DLD1 (cell line): Measurements from ENCODE around the gene SLC1A2.

Source experiments
- in situ Hi-C: cut with HindIII; loops from 2 replicates; pipeline ENCODE4 v1.10.0; 2017; ENCODE audit warnings: low sequenced_read_pairs

Gene SLC1A2

DNA sequence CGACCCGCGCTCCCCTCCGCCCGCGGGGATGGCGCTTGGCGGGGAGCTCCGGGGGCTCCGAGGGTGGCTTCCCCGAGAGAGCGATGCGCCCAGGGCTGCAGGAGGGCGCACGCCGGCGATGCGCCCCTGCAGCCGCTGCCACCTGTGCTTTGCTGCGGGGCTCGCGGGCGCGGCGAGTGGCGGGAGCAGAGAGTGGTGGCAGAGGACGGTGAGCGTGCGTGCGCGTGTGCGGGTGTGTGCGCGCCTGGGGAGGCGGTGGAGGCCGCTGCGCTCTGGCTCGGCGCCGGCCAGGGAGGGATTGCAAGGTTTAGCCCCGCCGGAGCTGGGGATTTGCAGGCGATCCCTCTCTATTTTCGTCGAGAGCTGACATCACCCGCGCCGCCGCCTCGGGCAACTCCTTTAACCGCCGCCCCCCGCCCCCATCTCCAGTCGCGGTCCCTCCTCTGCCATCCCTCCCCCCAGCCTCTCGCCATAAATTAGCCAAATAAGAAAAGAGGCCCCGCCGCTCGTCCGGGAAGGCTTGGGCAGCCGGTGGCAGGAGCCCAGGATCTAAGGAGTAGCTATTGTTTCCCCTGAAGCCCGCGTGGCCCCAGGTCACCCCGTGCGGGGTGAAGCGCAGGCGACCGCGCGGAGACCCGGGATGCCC is at the start of gene SLC1A2:
Gene SLC1A2, minus strand, starts transcription at position 375 of the 646 bp plus-strand sequence. CDS start 592 bp downstream, outside the sequence.
- in situ Hi-C loops = no loop called here

DNA sequence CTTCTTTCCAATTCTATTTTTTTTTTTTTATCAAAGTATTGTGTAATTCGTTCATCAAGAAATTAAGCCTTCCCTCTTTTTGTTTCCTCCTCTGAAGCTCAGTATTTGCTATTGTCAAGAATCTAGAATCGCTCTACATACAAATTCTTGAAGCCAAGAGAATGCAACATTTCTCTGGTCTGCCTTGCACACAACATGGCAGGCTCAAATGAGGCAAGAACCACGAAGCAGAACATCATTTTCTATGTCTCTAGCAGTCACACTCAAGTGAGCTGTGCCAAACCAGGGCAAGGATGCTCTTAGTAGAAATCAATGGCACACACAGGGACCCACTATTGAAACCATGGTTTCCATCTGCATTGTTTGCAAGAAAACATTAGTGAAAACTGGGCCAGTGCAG is 46.7 kb upstream of the SLC1A2 start:
- in situ Hi-C loops = no loop called here

DNA sequence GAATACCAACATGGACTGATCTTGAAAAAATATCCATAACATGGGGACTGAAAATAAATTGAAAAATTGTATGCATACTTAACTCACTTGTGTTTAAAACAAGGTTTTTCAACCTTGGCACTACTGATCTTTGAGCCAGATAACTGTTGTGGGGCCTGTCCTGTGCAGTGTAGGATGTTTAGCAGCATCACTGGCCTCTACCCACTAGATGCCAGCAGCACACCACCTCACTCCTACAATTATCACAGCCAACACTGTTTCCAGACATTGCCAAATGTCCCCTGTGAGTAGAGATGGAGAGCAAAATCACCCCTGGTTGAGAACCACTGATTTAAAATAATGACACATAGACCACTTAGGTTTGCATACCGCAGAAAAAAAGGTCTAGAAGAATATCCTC is 45.0 kb upstream of the SLC1A2 start:
- in situ Hi-C loops = no loop called here

DNA sequence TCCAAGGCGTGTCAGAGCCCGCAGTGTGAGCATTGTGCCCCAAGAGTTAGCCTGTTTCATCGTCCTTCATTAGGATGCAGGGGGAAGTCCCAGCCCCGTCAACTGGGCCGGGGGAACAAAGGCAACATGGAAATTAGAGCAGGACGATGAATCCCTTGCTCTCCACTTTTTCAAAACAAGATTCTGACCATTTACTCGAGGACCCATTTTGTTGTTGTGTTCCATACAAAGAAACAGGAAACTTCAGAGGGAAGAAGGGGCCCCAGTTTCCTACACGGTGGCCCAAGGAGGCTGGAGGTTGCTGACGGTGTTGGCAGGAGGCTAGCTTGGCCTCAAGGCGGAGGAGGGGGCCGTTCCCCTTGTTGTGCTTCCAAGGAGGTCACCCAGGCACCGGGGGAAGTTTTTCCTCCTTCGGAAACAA is 44.0 kb upstream of the SLC1A2 start:
- in situ Hi-C loops = no loop called here

DNA sequence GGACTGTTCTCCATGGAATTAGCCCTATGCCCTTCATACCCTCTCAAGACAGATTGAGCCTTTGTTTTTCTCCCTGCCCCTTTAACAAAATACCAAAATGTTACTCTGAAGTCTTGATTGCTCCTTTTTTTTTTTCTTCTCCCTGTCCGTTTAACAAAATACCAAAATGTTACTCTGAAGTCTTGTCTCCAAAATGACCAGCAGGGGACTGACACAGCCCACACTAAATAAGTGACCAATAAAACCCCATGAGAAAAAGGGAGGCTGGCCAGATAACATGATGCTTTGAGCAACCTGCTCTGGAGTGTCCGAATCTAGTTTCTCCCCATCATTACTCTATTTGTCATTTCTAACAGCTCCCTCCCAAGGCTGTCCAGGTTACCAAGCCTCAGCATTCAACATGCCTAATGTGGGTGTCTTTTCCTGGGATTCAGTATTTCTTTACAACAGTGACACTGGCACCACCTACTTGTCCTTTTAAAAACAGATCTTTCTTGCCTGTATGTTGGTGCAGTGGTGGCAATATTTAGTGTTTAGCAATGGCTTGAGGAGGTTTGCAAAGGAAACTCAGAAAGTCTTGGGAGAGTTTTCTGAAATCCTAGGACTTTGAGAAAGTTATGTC is 42.7 kb upstream of the SLC1A2 start:
- in situ Hi-C loops = no loop called here

DNA sequence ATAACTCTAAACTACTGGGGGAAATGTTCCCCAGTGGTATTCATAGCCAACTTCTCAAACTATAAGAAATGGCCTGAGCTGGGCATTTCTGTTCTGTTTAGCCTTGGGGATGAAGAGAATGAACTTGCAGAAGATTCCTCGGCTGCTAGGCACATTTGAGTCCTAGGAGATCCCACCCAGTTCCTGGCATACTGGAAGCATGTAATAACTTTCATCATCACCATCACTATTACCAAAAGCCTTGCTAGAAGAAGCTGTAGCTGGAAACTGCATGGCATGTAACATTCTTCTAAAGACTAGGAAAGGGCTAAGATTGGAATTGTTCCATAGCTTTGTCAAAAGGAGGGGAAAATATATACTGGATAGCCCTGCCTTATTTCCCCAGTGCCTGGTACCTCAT is 40.1 kb upstream of the SLC1A2 start:
- in situ Hi-C loops = no loop called here

DNA sequence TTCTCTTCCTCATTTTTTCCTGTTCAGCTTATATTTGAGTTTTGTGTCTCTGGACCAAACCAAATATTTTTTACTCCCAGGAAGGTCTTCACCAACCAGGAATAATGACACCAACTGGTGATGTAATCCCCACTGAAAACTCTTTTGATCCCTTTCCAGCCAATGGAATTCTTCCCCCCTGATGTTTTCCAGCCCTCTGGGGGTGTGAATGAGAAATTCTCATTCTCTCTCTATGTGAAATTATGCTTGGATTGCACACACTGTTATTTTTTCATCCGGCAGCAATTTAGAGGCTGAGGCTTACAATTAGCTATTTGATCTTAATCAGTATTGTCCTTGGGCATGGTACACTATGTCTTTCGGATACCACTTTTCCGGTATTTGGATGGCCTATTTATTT is 39.5 kb upstream of the SLC1A2 start:
- in situ Hi-C loops = no loop called here

DNA sequence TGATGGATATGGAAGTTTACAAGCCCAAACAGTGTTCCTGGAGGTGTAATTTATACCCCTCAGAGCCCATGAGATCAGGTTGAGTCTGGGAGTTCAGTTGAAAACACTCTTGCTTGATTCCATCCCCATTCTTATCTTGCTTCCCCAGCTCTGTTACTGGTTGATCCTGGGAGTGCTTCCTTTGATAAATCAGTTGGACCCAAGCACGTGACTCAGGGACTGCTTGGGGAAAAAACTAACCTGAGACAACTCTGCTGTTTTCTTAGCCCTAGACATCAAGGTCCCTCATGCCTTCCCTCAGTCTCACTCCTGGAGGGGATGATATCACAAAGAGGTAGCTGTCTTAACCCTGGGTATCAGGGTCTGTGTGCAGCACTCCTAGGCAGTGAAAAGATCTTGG is 35.0 kb upstream of the SLC1A2 start:
- in situ Hi-C loops = no loop called here

DNA sequence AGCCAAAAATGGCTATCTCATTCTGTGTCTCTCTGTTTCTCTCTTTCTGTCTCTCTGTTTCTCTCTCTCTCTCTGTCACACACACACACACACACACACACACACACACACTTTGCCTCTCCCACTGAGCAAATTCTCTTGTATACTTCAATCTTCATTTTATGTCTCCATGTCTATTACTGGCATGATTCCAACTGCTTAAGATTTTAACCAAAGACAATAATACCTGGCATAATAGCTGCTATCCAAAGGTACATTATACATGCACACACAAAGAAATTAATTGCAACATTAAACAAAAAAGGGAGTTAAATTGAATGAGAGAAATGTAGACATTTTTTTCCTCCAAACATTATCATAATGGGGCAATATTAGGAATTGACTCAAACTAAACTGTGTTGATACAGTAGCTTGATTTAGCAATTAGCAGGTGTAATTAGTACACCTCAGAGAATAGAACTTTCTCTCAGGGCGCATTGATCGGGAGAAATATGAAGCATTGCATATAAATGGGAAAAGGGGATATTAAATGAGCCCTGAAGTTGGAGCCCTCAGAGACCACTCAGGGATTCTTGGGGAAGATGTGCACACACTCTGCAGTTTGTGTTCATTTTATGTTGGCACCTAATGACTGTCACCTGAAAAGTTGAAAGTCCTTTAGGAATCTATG is 17.4 kb upstream of the SLC1A2 start:
- in situ Hi-C loops = no loop called here

DNA sequence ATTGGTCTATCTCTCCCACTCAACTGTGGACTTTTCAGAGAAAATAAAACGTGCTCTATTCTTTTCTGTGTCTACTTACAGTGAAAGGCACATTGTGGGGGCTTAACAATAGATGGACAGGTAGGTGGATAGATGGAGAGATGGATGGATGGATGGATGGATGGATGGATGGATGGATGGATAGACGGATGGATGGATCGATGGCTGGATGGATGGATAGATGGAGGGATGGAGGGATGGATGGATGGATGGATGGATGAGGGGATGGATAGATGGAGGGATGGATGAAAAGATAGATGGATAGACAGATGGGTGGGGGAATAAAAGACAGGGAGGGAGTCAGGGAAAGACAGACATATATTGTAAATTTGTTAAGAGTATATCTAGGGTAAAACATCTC is 14.2 kb upstream of the SLC1A2 start:
- in situ Hi-C loops = no loop called here

DNA sequence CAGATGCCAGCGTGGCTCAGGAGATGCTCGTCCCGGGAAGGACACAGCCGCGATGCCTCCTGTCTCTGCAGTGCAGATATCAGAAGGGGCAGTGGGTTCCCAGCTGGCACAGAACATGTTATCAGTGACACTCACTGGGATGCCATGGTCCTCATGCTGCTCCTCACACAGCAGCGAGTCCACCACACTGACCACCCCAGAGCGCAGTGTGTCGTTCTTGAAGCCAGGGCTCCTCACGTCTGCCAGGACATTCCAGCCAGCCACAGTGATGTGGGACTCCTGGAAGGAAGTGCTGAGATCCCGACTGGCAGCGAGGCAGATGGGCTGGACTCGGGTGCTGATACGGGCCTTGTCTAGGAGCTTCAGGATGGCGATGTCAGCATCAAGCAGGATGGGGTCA is 13.1 kb upstream of the SLC1A2 start:
- in situ Hi-C loops = no loop called here

DNA sequence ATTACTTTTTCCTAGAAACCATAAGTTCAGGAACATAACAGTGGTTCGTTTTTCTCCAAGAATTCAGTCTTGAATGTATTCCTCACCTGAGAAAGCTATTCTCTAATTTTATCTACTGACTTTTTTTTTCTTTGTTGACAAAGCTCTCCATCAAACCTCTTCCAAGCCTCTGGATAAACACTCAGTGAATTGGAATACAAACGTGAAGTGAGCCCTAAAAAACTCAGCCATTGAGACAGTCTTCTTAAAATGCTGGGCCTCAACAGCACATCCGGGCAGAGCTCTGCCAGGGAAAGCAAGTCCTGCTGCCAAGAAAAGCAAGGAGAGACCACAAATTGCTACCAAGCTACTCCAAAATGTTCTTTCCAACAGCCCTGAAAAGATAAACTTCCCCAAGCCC is 7.7 kb upstream of the SLC1A2 start:
- in situ Hi-C loops = no loop called here

DNA sequence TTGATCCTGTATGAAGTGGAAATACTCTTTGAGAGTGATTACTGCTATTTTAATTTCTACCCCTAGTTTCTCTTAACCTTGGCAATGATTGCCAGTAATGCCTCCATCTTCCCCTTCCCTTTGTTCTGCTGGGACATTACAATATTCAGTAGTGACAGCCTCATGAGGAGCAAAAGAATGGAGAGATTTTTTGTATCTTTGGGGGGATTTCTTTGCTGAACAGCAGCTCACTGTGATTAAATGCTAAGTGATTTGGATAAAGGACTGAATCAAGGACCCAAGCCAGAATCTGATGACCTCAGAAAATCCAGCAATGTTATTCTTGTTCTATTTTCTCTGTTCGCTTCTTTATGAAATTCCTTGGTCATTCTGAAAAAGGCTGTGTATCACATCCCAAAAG is 7.0 kb upstream of the SLC1A2 start:
- in situ Hi-C loops = no loop called here

DNA sequence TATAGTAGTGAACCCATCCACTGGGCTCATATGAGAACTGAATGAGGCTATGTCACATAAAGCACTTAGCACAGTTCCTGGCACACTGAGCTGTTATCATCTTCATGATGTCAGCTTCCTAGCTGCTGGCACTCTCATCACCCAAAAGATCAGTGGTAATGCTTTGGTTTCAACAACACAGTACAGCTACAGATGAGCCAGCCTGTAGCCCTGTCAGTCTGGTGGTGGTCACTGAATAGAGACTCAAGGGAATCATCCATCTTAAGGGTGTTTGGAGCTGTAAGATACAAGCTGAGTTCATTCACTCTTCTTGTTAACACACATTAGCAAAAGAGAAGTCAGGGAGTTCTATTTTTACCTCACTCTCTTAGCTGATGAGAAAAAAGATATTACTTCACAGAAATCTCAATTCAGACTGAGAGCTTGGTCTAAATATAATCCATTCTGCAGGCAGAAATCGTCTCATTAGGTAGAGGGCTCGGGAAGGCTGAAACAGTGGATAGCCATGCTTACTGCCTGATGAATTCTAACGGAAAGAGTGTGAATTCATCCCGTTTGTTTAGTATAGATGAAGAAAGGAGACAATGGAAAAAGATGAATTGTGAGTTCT is 6.3 kb upstream of the SLC1A2 start:
- in situ Hi-C loops = no loop called here

DNA sequence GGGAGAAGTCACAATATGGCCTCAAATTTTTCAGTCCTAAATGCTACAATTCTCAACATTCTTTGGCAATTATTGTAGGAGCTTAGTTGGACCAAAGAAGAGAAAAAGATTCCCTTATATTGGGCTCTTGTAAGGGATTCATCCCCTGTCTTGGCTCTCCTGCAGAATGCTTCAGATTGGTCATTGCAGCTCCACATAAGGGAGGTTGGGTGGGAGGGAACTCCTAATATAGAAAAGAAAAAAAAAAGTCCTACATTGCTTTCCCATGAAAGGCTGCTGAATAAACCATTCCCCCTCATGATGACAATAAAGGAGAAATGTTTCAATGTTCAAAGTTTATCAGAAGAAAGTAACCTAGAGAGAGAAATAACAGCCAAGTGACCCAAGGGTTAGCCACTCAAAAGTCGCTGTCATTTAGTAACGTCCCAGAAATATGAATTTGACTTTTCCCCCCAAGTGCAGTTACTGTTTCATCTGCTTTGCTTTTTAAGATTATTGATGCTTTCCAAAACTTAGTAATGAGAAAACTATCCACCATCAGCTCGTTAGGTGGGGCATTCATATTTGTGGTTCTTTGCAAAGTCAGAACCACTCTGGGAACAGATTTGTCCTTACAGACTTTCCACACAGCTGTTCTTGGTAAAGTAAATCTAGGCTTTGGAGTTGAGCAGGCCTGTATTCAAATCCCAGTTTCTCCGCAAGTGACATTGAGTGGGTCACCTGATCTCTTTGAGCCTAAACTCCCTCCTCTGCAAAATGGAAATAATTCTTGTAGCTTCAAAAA is 5.0 kb upstream of the SLC1A2 start:
- in situ Hi-C loops = no loop called here

DNA sequence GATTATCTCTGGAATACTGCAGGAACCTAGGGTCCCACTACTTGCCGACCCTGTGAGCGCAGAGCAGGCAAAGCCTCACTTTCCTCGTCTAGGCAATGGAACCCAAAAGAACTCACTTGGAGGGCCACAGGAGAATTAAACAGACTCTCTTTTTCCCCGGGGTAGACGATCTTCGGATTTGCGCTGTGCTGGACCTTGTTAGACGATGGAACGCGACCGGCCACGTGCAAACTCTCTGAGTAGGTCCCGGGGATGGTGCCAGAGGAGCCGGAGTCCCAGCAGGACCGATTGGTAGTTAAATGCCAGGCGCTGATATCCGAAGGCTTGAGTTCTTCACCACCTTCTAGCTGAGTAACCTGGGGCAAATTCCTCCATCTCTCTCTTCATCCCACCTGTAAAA is 1.0 kb upstream of the SLC1A2 start:
- in situ Hi-C loops = no loop called here

DNA sequence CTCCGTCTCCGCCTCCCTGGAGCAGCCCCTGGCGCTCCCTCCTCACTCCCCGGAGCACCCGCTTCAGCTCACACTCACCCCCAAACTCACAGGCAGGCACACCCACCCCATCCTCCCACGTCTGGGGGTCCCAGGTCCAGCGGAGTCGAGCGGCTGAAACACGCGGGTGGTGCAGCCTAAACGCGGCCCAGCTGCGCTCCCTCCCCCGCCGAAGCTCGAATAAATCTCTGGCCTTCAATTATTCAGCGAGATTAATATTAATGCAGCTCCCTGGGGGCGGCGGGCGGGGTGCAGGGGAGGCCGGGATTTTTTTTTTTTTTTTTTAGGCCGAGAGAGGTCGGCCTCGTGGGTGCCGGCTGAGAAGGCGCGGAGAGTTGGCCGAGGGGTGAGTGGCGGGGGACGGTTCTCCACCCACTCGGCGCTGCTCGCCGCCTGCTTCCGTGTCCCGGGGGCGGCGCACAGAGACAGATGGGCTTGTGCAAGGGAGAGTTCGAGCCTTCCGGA is 524 bp upstream of the SLC1A2 start:
- in situ Hi-C loops = no loop called here

DNA sequence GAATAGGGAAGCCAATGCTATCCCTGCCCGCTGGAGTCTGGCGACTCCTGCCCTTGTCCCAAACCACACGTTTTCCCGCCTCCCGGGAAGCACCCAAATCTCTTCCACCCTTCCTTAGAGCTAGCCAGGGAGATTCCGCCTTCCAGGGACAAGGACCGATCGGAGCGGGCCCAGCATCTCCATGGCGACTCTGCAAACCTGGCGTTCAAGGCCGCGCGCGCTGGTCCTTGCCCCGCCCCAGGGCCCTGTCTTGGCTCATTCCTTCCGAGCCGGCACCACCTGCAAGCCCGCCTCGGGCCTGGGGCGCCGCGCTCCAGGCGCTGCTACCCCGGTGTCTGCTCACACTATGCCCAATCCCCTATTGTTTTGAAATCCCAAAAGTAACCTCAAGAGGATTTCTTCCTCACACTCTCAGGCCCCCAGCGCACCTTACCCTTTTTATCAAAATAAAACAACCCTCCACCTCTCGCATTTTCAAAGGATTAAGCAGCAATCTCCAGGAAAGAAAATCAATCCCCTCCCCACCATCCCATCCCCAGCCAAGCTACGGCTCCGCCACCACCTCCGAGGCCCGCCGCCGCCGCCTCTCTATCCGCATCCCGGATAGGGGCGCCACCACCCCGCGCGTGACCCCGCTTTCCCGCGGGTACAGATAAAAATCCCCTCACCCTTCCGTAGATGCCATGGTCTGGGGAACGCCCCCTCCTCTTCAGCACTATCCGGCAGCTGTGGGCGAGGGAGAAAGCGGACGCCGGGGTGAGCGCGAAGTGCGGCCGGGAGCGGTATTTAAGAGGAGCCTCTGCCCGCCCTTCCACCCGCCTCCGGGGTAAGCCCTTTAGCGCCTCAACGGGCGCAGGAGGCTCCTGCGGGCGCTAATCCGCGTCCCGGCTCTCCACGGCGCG is 825 bp downstream of the SLC1A2 start:
- in situ Hi-C loops = no loop called here

DNA sequence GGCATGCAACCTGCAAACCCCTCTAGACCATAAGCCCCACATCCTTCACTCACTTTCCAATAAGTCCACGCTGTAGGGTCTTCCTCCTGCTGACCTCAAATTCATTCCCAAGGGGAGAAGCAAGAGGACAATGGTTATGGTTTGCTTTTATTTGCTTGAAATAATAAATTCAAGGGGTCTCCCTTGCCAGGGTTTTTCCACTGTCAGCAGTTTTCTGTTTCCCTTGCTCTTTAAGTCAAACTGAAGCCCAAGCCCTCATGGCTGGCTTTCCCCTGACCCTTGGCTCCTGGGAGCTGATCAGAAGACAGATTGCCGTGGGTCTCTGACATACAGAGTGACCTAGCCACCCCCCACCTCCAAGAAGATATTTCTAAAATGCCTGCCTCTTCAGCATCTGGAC is 3.9 kb downstream of the SLC1A2 start:
- in situ Hi-C loops = no loop called here

DNA sequence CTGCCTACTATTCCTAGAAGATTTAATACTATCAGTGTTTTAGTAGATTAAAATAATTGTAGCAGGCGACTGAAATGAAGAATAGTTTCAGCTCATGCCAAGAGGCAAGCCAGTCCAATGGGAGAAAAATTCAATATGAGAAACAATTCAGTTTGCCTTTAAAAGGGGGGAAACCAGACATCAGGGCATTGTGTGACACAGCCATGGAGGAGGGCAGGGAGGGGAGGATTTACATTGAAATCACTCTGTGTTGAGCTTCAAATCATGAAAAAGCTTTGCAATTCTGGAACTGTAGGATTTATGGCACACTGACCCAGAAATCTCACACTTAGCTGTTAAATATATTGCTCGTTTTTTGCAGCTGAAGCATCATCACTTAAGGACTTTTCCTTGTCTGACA is 4.6 kb downstream of the SLC1A2 start:
- in situ Hi-C loops = no loop called here
